GM19463 (cell line): ENCODE measurements around the gene TMC6.
"Not testable (repeated sequence)": the region's sequence is repeated elsewhere in the genome, so short reads cannot be mapped to it uniquely, and the experiment has no call there.

Experiments
- ATAC-seq: cut with Tn5 transposase; IDR thresholded peaks from one replicate; pipeline ENCODE4 v1.9.1; 2021; ENCODE audit warnings: mild to moderate bottlenecking, moderate library complexity; ENCODE audit not compliant: unreplicated experiment

The TMC6 gene

GRCh38 chr17:78125138-78125913 lies 3.2 kb downstream of the TMC6 start:
- ATAC-seq, result no peak

- no peak for ATAC-seq
Measured at GRCh38 chr17:78124836-78125137, 3.8 kb downstream of the TMC6 start.

- ATAC-seq, result peak; percentile 24
Measured at GRCh38 chr17:78124081-78124835, 4.3 kb downstream of the TMC6 start.

GRCh38 chr17:78123258-78123929 lies 5.2 kb downstream of the TMC6 start:
- no peak for ATAC-seq

GRCh38 chr17:78122931-78123249 lies 5.7 kb downstream of the TMC6 start:
- no peak for ATAC-seq

- ATAC-seq, result no peak
Measured at GRCh38 chr17:78122216-78122930, 6.2 kb downstream of the TMC6 start.

- ATAC-seq, result no peak
Measured at GRCh38 chr17:78121801-78122215, 6.7 kb downstream of the TMC6 start.

GRCh38 chr17:78120971-78121800 lies 7.4 kb downstream of the TMC6 start:
- no peak for ATAC-seq

GRCh38 chr17:78120537-78120936 lies 8.0 kb downstream of the TMC6 start:
- no peak for ATAC-seq

- no peak for ATAC-seq
Measured at GRCh38 chr17:78118801-78119241, 9.7 kb downstream of the TMC6 start.

- ATAC-seq, result no peak
Measured at GRCh38 chr17:78117027-78117981, 11.3 kb downstream of the TMC6 start.

GRCh38 chr17:78116411-78116810 lies 12.1 kb downstream of the TMC6 start:
- no peak for ATAC-seq

- not testable (repeated sequence) for ATAC-seq
Measured at GRCh38 chr17:78115803-78116202, 12.8 kb downstream of the TMC6 start.

- no peak for ATAC-seq
Measured at GRCh38 chr17:78114831-78115723, 13.5 kb downstream of the TMC6 start.

- ATAC-seq, result no peak
Measured at GRCh38 chr17:78113804-78114785, 14.5 kb downstream of the TMC6 start.

- ATAC-seq, result peak; percentile 60
Measured at GRCh38 chr17:78112518-78113471, 15.8 kb downstream of the TMC6 start.
